Duodenal mucosa (tissue), 2 donors: Measurements from ENCODE around the gene SLC1A3.

Experiments used
- H3K27ac ChIP-seq: one replicate; pipeline ENCODE4 v1.7.0; 2013; ENCODE audit warnings: low read depth, low read length
- H3K27me3 ChIP-seq, 2 donors: one replicate each; pipeline ENCODE4 v1.7.0; 2013; ENCODE audit warnings: low read length in 2 of 2, control low read depth in 1 of 2; ENCODE audit not compliant: insufficient read depth in 2 of 2, control insufficient read depth in 1 of 2
- H3K36me3 ChIP-seq, 2 donors: one replicate each; pipeline ENCODE4 v1.7.0; 2013; ENCODE audit warnings: low read length in 2 of 2, control low read depth in 1 of 2; ENCODE audit not compliant: insufficient read depth in 2 of 2, control insufficient read depth in 1 of 2
- H3K4me1 ChIP-seq, 2 donors: one replicate each; pipeline ENCODE4 v1.7.0; 2013; ENCODE audit warnings: low read length in 2 of 2, control low read depth in 1 of 2; ENCODE audit not compliant: insufficient read depth in 2 of 2, control insufficient read depth in 1 of 2
- H3K4me3 ChIP-seq, 2 donors: one replicate each; pipeline ENCODE4 v1.7.0; 2013; ENCODE audit warnings: low read length in 2 of 2, low read depth in 1 of 2
- H3K9ac ChIP-seq, 2 donors: one replicate each; pipeline ENCODE4 v1.7.0; 2013; ENCODE audit warnings: low read length in 2 of 2, low read depth in 1 of 2
- H3K9me3 ChIP-seq, 2 donors: one replicate each; pipeline ENCODE4 v1.7.0; 2013; ENCODE audit warnings: low read length in 2 of 2, control low read depth in 1 of 2; ENCODE audit not compliant: control insufficient read depth in 1 of 2

The SLC1A3 gene

DNA sequence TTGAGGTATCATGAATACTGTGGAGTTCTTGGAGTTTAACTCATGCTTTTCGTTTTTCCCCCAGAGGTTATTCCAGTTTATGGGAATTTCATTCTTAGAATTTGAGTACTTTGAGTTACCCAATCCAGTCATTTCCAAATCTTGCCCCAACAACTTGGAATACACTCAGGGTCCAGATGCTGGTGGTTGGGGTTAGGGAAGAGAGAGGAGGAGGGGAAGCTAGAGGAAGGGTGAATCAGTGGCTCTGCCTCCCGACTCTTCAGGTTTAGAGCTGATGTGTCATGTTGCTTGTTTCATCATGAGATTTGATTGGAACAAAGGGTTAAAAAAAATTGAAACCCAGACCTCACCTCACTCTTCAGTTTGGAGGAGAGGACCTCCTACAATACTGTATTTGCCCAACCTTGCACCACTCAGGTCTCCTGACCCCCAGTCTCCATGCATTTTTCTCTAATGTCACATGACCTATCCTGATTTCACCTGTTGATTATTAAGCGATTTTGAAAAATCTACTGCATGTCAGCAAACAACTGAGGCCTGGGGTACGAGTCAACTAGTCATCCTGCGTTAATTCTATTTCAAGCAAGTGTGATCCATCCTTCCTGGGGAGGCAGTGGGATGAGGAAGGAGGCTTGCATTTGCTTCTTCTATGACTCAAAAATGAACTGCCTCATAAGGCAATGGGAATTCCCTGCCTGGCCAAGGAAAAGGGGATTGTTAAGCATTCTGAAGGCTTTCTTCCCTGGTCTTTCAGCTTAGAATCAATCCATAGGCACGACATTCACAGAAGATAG is 6.2 kb upstream of the SLC1A3 start:
- H3K9ac ChIP-seq, result no peak overlapping the region
- H3K27ac ChIP-seq, result no peak overlapping the region

GRCh38 chr5:36600917-36601527 is 5.4 kb upstream of the SLC1A3 start:
- Histone ChIP-seq H3K27me3 (peaks cover 7 to 16% of the 10 kb centered on the region in 2 donors), H3K9me3 (no peaks in the 10 kb centered on the region), H3K27ac (no peak overlapping the region), H3K36me3 (no peaks in the 10 kb centered on the region), H3K4me3 (no peak overlapping the region), H3K9ac (no peak overlapping the region), H3K4me1 (peaks cover 0 to 3% of the 10 kb centered on the region in 2 donors)

More for the DNA sequence above, 6.2 kb upstream of the SLC1A3 start:
- no peaks in the 10 kb centered on the region for H3K4me1 ChIP-seq
- H3K4me3 ChIP-seq, result no peak overlapping the region
- H3K27me3 ChIP-seq, result peaks cover 6 to 9% of the 10 kb centered on the region in 2 donors
- no peaks in the 10 kb centered on the region for H3K36me3 ChIP-seq
- H3K9me3 ChIP-seq, result no peaks in the 10 kb centered on the region

DNA sequence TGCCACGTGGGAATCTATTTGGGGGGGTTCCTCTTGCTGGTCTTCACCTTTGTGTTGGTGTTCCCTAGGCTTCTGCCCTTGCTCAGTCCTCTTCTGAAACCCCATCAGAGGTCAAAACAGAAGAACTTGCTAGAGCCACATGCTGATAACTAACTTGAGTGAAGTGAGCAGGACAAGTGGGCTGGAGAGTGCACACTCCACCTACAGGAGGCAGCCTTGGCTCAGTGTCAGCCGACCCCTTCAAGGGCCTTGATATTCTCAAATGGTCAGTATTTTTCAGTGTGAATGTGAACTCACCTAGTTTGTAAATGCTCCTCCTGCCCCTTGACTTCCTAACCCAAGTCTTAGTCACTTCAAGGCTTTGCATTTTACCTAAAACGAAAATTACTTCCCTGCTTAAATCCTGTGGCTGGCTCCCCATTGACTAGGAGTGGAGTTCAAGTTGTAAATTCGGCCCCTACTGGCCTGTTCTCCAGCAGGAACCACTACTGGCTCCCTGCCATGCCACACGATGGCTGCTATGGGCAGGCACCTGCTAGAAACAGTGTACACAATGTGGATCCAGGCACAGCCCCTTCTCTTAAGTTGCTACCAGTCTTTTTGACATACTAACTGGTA is 3.6 kb upstream of the SLC1A3 start:
- Histone ChIP-seq H3K4me1 (peaks cover 0 to 3% of the 10 kb centered on the region in 2 donors), H3K9me3 (no peaks in the 10 kb centered on the region), H3K27me3 (peaks cover 7 to 24% of the 10 kb centered on the region in 2 donors), H3K27ac (no peak overlapping the region), H3K4me3 (no peak overlapping the region), H3K36me3 (no peaks in the 10 kb centered on the region), H3K9ac (no peak overlapping the region)

GRCh38 chr5:36605241-36605640 is 1.2 kb upstream of the SLC1A3 start:
- Histone ChIP-seq H3K4me1 (peaks cover 0 to 3% of the 10 kb centered on the region in 2 donors), H3K9ac (no peak overlapping the region), H3K9me3 (no peaks in the 10 kb centered on the region), H3K27ac (no peak overlapping the region), H3K4me3 (no peak overlapping the region), H3K27me3 (peaks cover 7 to 31% of the 10 kb centered on the region in 2 donors), H3K36me3 (no peaks in the 10 kb centered on the region)

GRCh38 chr5:36606036-36606427 is 374 bp upstream of the SLC1A3 start:
- H3K36me3 ChIP-seq, result no peaks in the 10 kb centered on the region
- peak overlapping the region; percentile 28 to 51 for H3K9ac ChIP-seq
- peaks cover 0 to 3% of the 10 kb centered on the region in 2 donors for H3K4me1 ChIP-seq
- H3K9me3 ChIP-seq, result no peaks in the 10 kb centered on the region
- H3K27ac ChIP-seq, result no peak overlapping the region
- peak overlapping the region; percentile 75 to 88 for H3K4me3 ChIP-seq
- H3K27me3 ChIP-seq, result peaks cover 7 to 34% of the 10 kb centered on the region in 2 donors

DNA sequence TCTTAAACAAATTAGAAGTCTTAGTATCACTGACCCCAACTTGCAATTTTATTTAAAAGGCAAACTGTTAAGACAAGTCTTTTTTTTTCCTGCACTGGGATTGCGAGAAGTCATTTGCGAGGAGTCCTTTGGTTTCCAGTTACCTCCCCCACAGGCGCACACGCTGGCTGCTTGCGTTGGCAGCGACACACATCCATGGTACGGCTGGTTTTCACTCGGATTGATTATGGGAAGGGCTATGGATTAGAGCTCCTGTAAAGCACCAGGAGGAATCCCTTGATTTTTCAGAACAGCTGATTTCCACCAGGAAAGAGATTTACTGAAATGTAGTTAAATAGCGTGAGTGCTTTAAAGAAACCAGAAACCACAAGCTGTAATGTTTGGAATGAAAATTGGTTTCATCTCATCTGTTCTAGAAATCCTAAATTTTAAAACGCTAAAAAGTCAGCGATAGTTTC is 737 bp downstream of the SLC1A3 start:
- Histone ChIP-seq H3K36me3 (no peaks in the 10 kb centered on the region), H3K4me3 (peak overlapping the region; percentile 75 to 88), H3K27me3 (peaks cover 7 to 34% of the 10 kb centered on the region in 2 donors), H3K27ac (no peak overlapping the region), H3K9ac (peak overlapping the region in 1 of 2 donors; percentile 28), H3K9me3 (no peaks in the 10 kb centered on the region), H3K4me1 (peaks cover 0 to 3% of the 10 kb centered on the region in 2 donors)

GRCh38 chr5:36607838-36608783 is 1.7 kb downstream of the SLC1A3 start:
- H3K27me3 ChIP-seq, result peaks cover 7 to 34% of the 10 kb centered on the region in 2 donors
- H3K4me3 ChIP-seq, result no peak overlapping the region
- H3K27ac ChIP-seq, result no peak overlapping the region
- no peaks in the 10 kb centered on the region for H3K36me3 ChIP-seq
- H3K9me3 ChIP-seq, result no peaks in the 10 kb centered on the region
- no peak overlapping the region for H3K9ac ChIP-seq
- peaks cover 0 to 3% of the 10 kb centered on the region in 2 donors for H3K4me1 ChIP-seq

GRCh38 chr5:36610621-36611020 is 4.2 kb downstream of the SLC1A3 start:
- Histone ChIP-seq H3K4me1 (peaks cover 0 to 3% of the 10 kb centered on the region in 2 donors), H3K36me3 (no peaks in the 10 kb centered on the region), H3K27ac (no peak overlapping the region), H3K9me3 (no peaks in the 10 kb centered on the region), H3K9ac (no peak overlapping the region), H3K27me3 (peaks cover 0 to 23% of the 10 kb centered on the region in 2 donors), H3K4me3 (no peak overlapping the region)

GRCh38 chr5:36611520-36612274 is 5.3 kb downstream of the SLC1A3 start:
- Histone ChIP-seq H3K4me1 (no peaks in the 10 kb centered on the region), H3K9me3 (no peaks in the 10 kb centered on the region), H3K36me3 (no peaks in the 10 kb centered on the region), H3K9ac (no peak overlapping the region), H3K27me3 (peaks cover 0 to 16% of the 10 kb centered on the region in 2 donors), H3K4me3 (no peak overlapping the region), H3K27ac (no peak overlapping the region)
